Osteoblast (primary cell): ENCODE measurements around the gene POLA2. TPM values are rescaled to one million over a fixed set of nuclear protein-coding genes. Genes with fewer than 3 reads are reported as not detected.
"Not testable (repeated sequence)": the region's sequence is repeated elsewhere in the genome, so short reads cannot be mapped to it uniquely, and the experiment has no call there.

ENCODE experiments used
- DNase-seq: peaks from one replicate; pipeline ENCODE4 v3.0.0; 2011; ENCODE audit warnings: low spot score, mixed read lengths; ENCODE audit not compliant: insufficient read length; ENCODE audit errors: missing footprints
- H2AFZ ChIP-seq: 2 replicates; pipeline ENCODE4 v1.6.0; 2011; ENCODE audit warnings: mild to moderate bottlenecking, low read length
- H3K27ac ChIP-seq: 2 replicates; pipeline ENCODE4 v1.5.1; 2011; ENCODE audit warnings: mild to moderate bottlenecking, low read depth, low read length, moderate library complexity
- H3K27me3 ChIP-seq: 2 replicates; pipeline ENCODE4 v1.6.0; 2012; ENCODE audit warnings: mild to moderate bottlenecking, control low read depth, inconsistent platforms, low read length, moderate library complexity; ENCODE audit not compliant: insufficient read depth
- H3K36me3 ChIP-seq: 2 replicates; pipeline ENCODE4 v1.5.1; 2011; ENCODE audit warnings: mild to moderate bottlenecking, low read length, control low read depth, moderate library complexity; ENCODE audit not compliant: insufficient read depth
- H3K4me1 ChIP-seq: 2 replicates; pipeline ENCODE4 v1.5.1; 2011; ENCODE audit warnings: mild to moderate bottlenecking, low read length, control low read depth, moderate library complexity; ENCODE audit not compliant: insufficient read depth
- H3K4me2 ChIP-seq: 2 replicates; pipeline ENCODE4 v1.6.0; 2011; ENCODE audit warnings: mild to moderate bottlenecking, low read length; ENCODE audit not compliant: insufficient read depth
- H3K4me3 ChIP-seq: fragments of 200-600 bp; sonication (generic); 3 replicates; pipeline ENCODE4 v1.5.1; 2012; ENCODE audit warnings: mild to moderate bottlenecking, low read length, inconsistent platforms; ENCODE audit not compliant: insufficient read depth
- H3K79me2 ChIP-seq: 2 replicates; pipeline ENCODE4 v1.6.0; 2012; ENCODE audit warnings: mild to moderate bottlenecking, low read length, control low read depth, inconsistent platforms; ENCODE audit not compliant: insufficient read depth
- H3K9me3 ChIP-seq: 2 replicates; pipeline ENCODE4 v1.5.1; 2011; ENCODE audit warnings: low read depth, low read length, control low read depth
- H4K20me1 ChIP-seq: 2 replicates; pipeline ENCODE4 v1.6.0; 2012; ENCODE audit warnings: mild to moderate bottlenecking, low read length, control low read depth; ENCODE audit not compliant: insufficient read depth
- CTCF ChIP-seq: IDR thresholded peaks from 2 replicates; pipeline ENCODE4 v1.5.1; 2011; ENCODE audit warnings: mild to moderate bottlenecking, low read depth, low read length, moderate library complexity; ENCODE audit errors: extremely low read depth
- total RNA-seq: library from RNA; depleted of rRNA; stranded (reverse); fragments of >200 nt; gene quantifications from 2 replicates; pipeline ENCODE4 v1.2.3, GENCODE V29; 2012

Gene POLA2
- total RNA-seq, 1 donor, result 4.3 TPM

GRCh38 chr11:65262776-65263175 is 1.0 kb downstream of the POLA2 start:
- DNase-seq, result no peak
- H2AFZ ChIP-seq, result peak overlapping the region; percentile 92
- peaks cover 42% of the 10 kb centered on the region for H3K79me2 ChIP-seq
- H3K36me3 ChIP-seq, result peaks cover 17% of the 10 kb centered on the region
- TF ChIP-seq CTCF, result no peak
- peaks cover 12% of the 10 kb centered on the region for H3K4me1 ChIP-seq
- H3K27ac ChIP-seq, result peak overlapping the region; percentile 85
- H4K20me1 ChIP-seq, result no peaks in the 10 kb centered on the region
- no peaks in the 10 kb centered on the region for H3K27me3 ChIP-seq
- no peaks in the 10 kb centered on the region for H3K9me3 ChIP-seq
- H3K4me2 ChIP-seq, result peak overlapping the region; percentile 95
- H3K4me3 ChIP-seq, result peak overlapping the region; percentile 83

DNA sequence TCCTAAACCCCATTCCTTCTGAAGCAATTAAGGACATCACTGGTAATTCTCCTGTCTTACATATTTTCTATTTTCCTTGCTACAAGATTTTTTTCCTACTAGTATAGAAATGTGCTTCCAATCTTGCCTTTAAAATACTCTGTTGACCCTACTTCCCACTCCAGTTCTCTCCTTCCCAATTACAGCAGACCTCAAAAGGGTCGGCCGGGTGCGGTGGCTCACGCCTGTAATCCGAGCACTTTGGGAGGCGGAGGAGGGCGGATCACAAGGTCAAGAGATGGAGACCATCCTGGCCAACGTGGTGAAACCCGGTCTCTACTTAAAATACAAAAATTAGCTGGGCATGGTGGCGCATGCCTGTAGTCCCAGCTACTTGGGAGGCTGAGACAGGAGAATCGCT is 3.0 kb downstream of the POLA2 start:
- DNase-seq, H2AFZ ChIP-seq: not testable (repeated sequence)

GRCh38 chr11:65266210-65266609 is 4.4 kb downstream of the POLA2 start:
- H3K4me3 ChIP-seq, result no peak overlapping the region
- no peak overlapping the region for H3K27ac ChIP-seq
- peak; percentile 16 for TF ChIP-seq CTCF
- H3K9me3 ChIP-seq, result no peaks in the 10 kb centered on the region
- peaks cover 42% of the 10 kb centered on the region for H3K79me2 ChIP-seq
- H2AFZ ChIP-seq, result no peak overlapping the region
- peaks cover 27% of the 10 kb centered on the region for H3K36me3 ChIP-seq
- H3K4me1 ChIP-seq, result peaks cover 8% of the 10 kb centered on the region
- no peak overlapping the region for H3K4me2 ChIP-seq
- H4K20me1 ChIP-seq, result no peaks in the 10 kb centered on the region
- DNase-seq, result peak; percentile 44
- no peaks in the 10 kb centered on the region for H3K27me3 ChIP-seq

More for the DNA sequence above, 3.0 kb downstream of the POLA2 start:
- peaks cover 12% of the 10 kb centered on the region for H3K4me1 ChIP-seq
- H3K27me3 ChIP-seq, H3K4me2 ChIP-seq, H3K9me3 ChIP-seq, H4K20me1 ChIP-seq, H3K27ac ChIP-seq, H3K4me3 ChIP-seq: not testable (repeated sequence)
- H3K36me3 ChIP-seq, result peaks cover 20% of the 10 kb centered on the region
- peaks cover 42% of the 10 kb centered on the region for H3K79me2 ChIP-seq

GRCh38 chr11:65274735-65275682 is 13.2 kb downstream of the POLA2 start:
- peak; percentile 85 for DNase-seq
- TF ChIP-seq CTCF, result peak; percentile 93
- Histone ChIP-seq H3K36me3 (peaks cover 16% of the 10 kb centered on the region), H2AFZ (no peak overlapping the region), H3K4me3 (no peak overlapping the region), H4K20me1 (no peaks in the 10 kb centered on the region), H3K4me2 (peak overlapping the region; percentile 19), H3K27ac (peak overlapping the region; percentile 83), H3K27me3 (no peaks in the 10 kb centered on the region), H3K9me3 (no peaks in the 10 kb centered on the region), H3K79me2 (no peaks in the 10 kb centered on the region), H3K4me1 (peaks cover 42% of the 10 kb centered on the region)
